GM23248 (cell line): ENCODE data around the gene HOMER1.

Experiments used
- EZH2 ChIP-seq: fragments of 200-600 bp; sonication (generic); IDR thresholded peaks from 2 replicates; pipeline ENCODE4 v1.6.1; 2018; ENCODE audit warnings: antibody characterized with exemption, mild to moderate bottlenecking; ENCODE audit not compliant: insufficient read depth, poor library complexity, severe bottlenecking
- EZH2phosphoT487 ChIP-seq: fragments of 200-600 bp; sonication (generic); IDR thresholded peaks from 2 replicates; pipeline ENCODE4 v1.6.1; 2018; ENCODE audit warnings: antibody characterized with exemption, moderate library complexity, mild to moderate bottlenecking, low read depth; ENCODE audit not compliant: insufficient read depth

- TF ChIP-seq EZH2phosphoT487 (no peak), EZH2 (no peak)
Measured at GRCh38 chr5:79488775-79489174, 25.2 kb downstream of the HOMER1 start.
